Gastroesophageal sphincter (tissue), 4 donors: ENCODE data around the gene MEGF6. TPM values are rescaled to one million over a fixed set of nuclear protein-coding genes. Genes with fewer than 3 reads are reported as not detected.

ENCODE experiments used
- ATAC-seq: fragments of 150-250 bp; one replicate; pipeline ENCODE4 v1.9.1; 2016; ENCODE audit warnings: mild to moderate bottlenecking, moderate library complexity
- H3K27ac ChIP-seq, 4 donors: fragments of 200-600 bp; sonication (generic) in 3 of 4; 1 replicate in 3 of 4; 2 replicates in 1 of 4; pipeline ENCODE4 v1.5.1; 2016 to 2019
- H3K27me3 ChIP-seq: fragments of 200-600 bp; sonication (generic); one replicate; pipeline ENCODE4 v1.5.1; 2019
- H3K36me3 ChIP-seq, 2 donors: fragments of 200-600 bp; sonication (generic); one replicate each; pipeline ENCODE4 v1.5.1; 2019; ENCODE audit warnings: control low read depth in 1 of 2
- H3K4me1 ChIP-seq, 3 donors: fragments of 200-600 bp; sonication (generic); 1 replicate in 2 of 3; 2 replicates in 1 of 3; pipeline ENCODE4 v1.5.1; 2016 to 2019; ENCODE audit warnings: control low read depth in 2 of 3
- H3K4me3 ChIP-seq, 2 donors: fragments of 200-600 bp; sonication (generic); one replicate each; pipeline ENCODE4 v1.5.1; 2019; ENCODE audit warnings: mild to moderate bottlenecking in 1 of 2, moderate library complexity in 1 of 2
- H3K9me3 ChIP-seq, 3 donors: fragments of 200-600 bp; sonication (generic); one replicate each; pipeline ENCODE4 v1.5.1; 2017 to 2019; ENCODE audit warnings: control low read depth in 2 of 3
- CTCF ChIP-seq, 4 experiments: fragments of 200-600 bp in 2 of 4; fragments of 450-650 bp in 2 of 4; sonication (generic) in 1 of 4; IDR thresholded peaks; one replicate each; pipeline ENCODE4 v1.5.1; 2017 to 2019; ENCODE audit warnings: antibody characterized with exemption in 4 of 4, mild to moderate bottlenecking in 2 of 4, moderate library complexity in 2 of 4
- EP300 ChIP-seq: sonication (generic); formaldehyde crosslinking; IDR thresholded peaks from one replicate; pipeline ENCODE4 v1.6.1; 2017; ENCODE audit warnings: antibody characterized with exemption, mild to moderate bottlenecking
- POLR2A ChIP-seq, 2 donors: fragments of 450-650 bp; IDR thresholded peaks; one replicate each; pipeline ENCODE4 v1.6.1; 2017; ENCODE audit warnings: antibody characterized with exemption in 2 of 2, mild to moderate bottlenecking in 2 of 2, moderate library complexity in 1 of 2
- POLR2AphosphoS5 ChIP-seq: sonication (generic); formaldehyde crosslinking; IDR thresholded peaks from one replicate; pipeline ENCODE4 v1.6.1; 2017; ENCODE audit warnings: antibody characterized with exemption
- WGBS, 2 donors: methylation state at CpG; one replicate each; pipeline ENCODE4 v1.1.5; 2018; ENCODE audit warnings: low coverage in 1 of 2; 5-methylcytosine and 5-hydroxymethylcytosine counted together
- total RNA-seq, 4 donors: library from RNA; depleted of rRNA; stranded (reverse); fragments of >200 nt; gene quantifications; one replicate each; pipeline ENCODE4 v1.1.0, GENCODE V29; 2016

Gene MEGF6
- total RNA-seq, 4 donors from 2014 or later, result 4.7 to 15.5 (median 10.8) TPM

DNA sequence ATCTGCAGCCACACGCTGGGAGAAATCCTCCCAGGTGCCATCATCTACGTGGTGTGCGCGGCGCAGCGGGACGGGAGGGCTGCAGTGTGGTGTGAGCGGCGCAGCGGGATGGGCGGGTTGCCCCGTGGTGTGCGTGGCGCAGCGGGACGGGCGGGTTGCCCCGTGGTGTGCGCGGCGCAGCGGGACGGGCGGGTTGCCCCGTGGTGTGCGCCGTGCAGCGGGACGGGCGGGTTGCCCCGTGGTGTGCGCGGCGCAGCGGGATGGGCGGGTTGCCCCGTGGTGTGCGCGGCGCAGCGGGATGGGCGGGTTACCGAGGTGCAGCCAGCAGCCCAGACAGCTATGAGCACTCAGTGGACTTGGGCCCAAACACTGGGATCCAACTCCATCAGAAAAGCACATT is 33.9 kb upstream of the MEGF6 start:
- Histone ChIP-seq H3K9me3 (no peaks in the 10 kb centered on the region), H3K27me3 (no peaks in the 10 kb centered on the region), H3K27ac (no peak overlapping the region), H3K4me1 (peaks cover 0 to 16% (median 6%) of the 10 kb centered on the region in 3 donors), H3K4me3 (no peak overlapping the region), H3K36me3 (peaks cover 0 to 66% of the 10 kb centered on the region in 2 donors)
- 92 to 95% methylated on average over 6 to 11 of the region's 43 CpGs for WGBS, 2 donors
- TF ChIP-seq CTCF (IDR thresholded peaks at IDR 0.05) (no peak), POLR2AphosphoS5 (no peak), POLR2A (IDR thresholded peaks at IDR 0.05) (no peak), EP300 (no peak)
- no peak for ATAC-seq

DNA sequence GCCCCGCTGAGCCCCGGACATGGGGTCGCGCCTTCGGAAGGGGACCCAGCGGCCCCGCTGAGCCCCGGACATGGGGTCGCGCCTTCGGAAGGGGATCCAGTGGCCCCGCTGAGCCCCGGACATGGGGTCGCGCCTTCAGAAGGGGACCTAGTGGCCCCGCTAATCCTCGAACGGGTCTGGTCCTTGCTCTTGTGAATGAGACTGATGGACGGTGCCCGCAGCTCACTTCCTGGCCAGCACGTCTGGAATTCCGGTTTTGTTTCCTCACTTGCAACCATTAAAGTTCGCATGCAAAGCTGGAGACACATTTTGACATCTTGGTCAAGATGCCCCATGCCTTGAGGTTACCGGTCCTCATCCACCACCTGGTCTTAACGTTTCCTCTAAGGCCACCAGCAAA is 33.0 kb upstream of the MEGF6 start:
- H3K27me3 ChIP-seq, result no peaks in the 10 kb centered on the region
- peaks cover 0 to 9% (median 5%) of the 10 kb centered on the region in 3 donors for H3K4me1 ChIP-seq
- H3K36me3 ChIP-seq, result peaks cover 0 to 76% of the 10 kb centered on the region in 2 donors
- TF ChIP-seq POLR2AphosphoS5 (no peak), EP300 (no peak), POLR2A (IDR thresholded peaks at IDR 0.05) (no peak), CTCF (IDR thresholded peaks at IDR 0.05) (no peak)
- H3K4me3 ChIP-seq, result no peak overlapping the region
- no peaks in the 10 kb centered on the region for H3K9me3 ChIP-seq
- no peak for ATAC-seq
- no peak overlapping the region for H3K27ac ChIP-seq
- WGBS, 2 donors, result 86% methylated on average over 3 of the region's 25 CpGs; no CpG with 5 or more reads in 1 of the 2 donors

DNA sequence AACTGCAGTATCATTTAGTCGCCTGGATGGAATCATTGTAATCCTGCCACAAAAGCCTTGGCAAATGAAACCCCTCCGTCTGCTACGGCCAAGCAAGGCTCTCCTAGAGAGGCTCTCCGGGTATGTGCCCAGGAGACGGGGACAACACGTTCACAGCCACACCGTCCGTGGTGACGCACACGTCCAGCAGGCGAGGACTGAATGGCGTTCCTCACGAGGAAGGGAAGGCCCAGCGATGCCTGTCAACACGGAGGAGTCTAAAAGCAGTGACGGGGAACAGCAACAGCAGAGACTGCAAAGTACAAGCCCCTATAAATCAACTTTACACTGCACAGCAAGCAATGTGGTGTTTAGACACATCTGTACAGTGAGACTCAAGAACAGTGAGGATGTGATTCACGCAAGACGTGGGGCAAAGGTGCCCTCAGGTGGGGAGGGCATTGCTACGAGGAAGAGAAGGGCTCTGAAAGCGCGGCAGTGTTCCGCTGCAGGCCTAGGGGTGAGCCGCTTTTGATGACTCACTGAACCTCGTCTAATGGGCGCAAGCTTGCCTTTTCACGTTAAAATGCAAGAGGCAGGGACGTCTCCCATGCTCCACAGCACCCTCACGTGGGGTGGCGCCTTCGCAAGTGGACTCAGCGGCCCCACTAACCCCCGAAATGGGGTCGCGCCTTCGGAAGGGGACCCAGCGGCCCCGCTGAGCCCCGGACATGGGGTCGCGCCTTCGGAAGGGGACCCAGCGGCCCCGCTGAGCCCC is 31.8 kb upstream of the MEGF6 start:
- Histone ChIP-seq H3K36me3 (peaks cover 0 to 88% of the 10 kb centered on the region in 2 donors), H3K27ac (no peak overlapping the region), H3K4me3 (no peak overlapping the region), H3K9me3 (no peaks in the 10 kb centered on the region), H3K27me3 (no peaks in the 10 kb centered on the region), H3K4me1 (no peaks in the 10 kb centered on the region)
- ATAC-seq, result no peak
- WGBS, 2 donors, result 90 to 91% methylated on average over 15 to 23 of the region's 43 CpGs
- TF ChIP-seq POLR2AphosphoS5, result no peak
- TF ChIP-seq CTCF (IDR thresholded peaks at IDR 0.05), result no peak
- no peak for TF ChIP-seq POLR2A (IDR thresholded peaks at IDR 0.05)
- no peak for TF ChIP-seq EP300

- WGBS, 2 donors, result 92 to 95% methylated on average over 4 to 11 of the region's 11 CpGs
- Histone ChIP-seq H3K36me3 (peaks cover 0 to 94% of the 10 kb centered on the region in 2 donors), H3K4me3 (no peak overlapping the region), H3K4me1 (no peaks in the 10 kb centered on the region), H3K27ac (no peak overlapping the region), H3K9me3 (no peaks in the 10 kb centered on the region), H3K27me3 (no peaks in the 10 kb centered on the region)
- no peak for TF ChIP-seq POLR2AphosphoS5
- no peak for TF ChIP-seq CTCF (IDR thresholded peaks at IDR 0.05)
- no peak for TF ChIP-seq EP300
- TF ChIP-seq POLR2A (IDR thresholded peaks at IDR 0.05), result no peak
- ATAC-seq, result no peak
Observed at GRCh38 chr1:3641816-3642215, 30.5 kb upstream of the MEGF6 start.
